GM12874 (cell line): ENCODE measurements around the gene ZSWIM5.

Source experiments
- CTCF ChIP-seq: IDR thresholded peaks from 2 replicates; pipeline ENCODE4 v1.5.1; 2011; ENCODE audit warnings: low read depth, mild to moderate bottlenecking, control low read depth, low read length, moderate library complexity; ENCODE audit not compliant: insufficient read depth

The ZSWIM5 gene

GRCh38 chr1:45136984-45137383 is 69.4 kb downstream of the ZSWIM5 start:
- no peak for TF ChIP-seq CTCF

- TF ChIP-seq CTCF, result no peak
These were observed 71.1 kb downstream of the ZSWIM5 start for GRCh38 chr1:45135316-45135715.

DNA sequence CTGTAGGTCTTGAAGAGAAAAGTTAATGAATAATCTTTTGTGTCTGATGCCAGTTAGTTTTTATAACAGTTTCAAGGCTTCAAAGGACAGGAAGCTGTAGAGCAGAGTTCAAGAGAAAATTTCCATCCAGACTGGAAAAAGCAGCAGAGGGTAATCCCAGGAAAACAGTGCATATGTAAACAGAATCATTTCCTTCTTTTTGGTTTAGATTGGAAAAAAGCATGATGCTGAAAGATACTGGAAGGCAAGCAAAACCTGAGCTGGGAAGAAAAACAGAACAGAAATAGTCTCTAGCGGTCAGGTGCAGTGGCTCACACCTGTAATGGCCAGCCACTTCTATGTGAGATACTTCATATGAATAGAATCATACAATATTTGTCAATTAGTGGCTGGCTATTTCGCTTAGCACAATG is 71.9 kb downstream of the ZSWIM5 start:
- no peak for TF ChIP-seq CTCF

GRCh38 chr1:45123358-45123757 is 83.0 kb downstream of the ZSWIM5 start:
- TF ChIP-seq CTCF, result no peak

- TF ChIP-seq CTCF, result no peak
These were observed 83.7 kb downstream of the ZSWIM5 start for GRCh38 chr1:45122724-45123123.

GRCh38 chr1:45117766-45118165 is 88.6 kb downstream of the ZSWIM5 start:
- no peak for TF ChIP-seq CTCF

- TF ChIP-seq CTCF, result no peak
These were observed 89.6 kb downstream of the ZSWIM5 start for GRCh38 chr1:45116820-45117219.

- TF ChIP-seq CTCF, result no peak
These were observed 90.1 kb downstream of the ZSWIM5 start for GRCh38 chr1:45116340-45116739.
